Calu3 (cell line): ENCODE results near the gene TAF1B. TPM values are rescaled to one million over a fixed set of nuclear protein-coding genes. Genes with fewer than 3 reads are reported as not detected.

Experiments used
- BruUV-seq: library from RNA; stranded (reverse); fragments of 400-500 nt; replicated peaks from 2 replicates; lab custom pipeline; 2021; lab: Mats Ljungman, UMichigan
- CTCF ChIA-PET: fragments of 300-600 bp; sonication (Branson Sonifier 250); formaldehyde crosslinking; loops from one replicate; lab custom pipeline; 2022; ENCODE audit warnings: antibody characterized with exemption; lab: Charles Lee
- DNase-seq: peaks from one replicate; pipeline ENCODE4 v3.0.0; 2022
- H3K27ac Mint-ChIP-seq: one replicate; pipeline ENCODE4 v1.8.0; 2022; ENCODE audit warnings: mixed read lengths; ENCODE audit not compliant: unreplicated experiment
- H3K27me3 Mint-ChIP-seq: one replicate; pipeline ENCODE4 v1.8.0; 2022; ENCODE audit warnings: mixed read lengths; ENCODE audit not compliant: unreplicated experiment
- H3K36me3 Mint-ChIP-seq: one replicate; pipeline ENCODE4 v1.8.0; 2022; ENCODE audit warnings: mild to moderate bottlenecking, moderate library complexity, mixed read lengths; ENCODE audit not compliant: insufficient read depth, unreplicated experiment
- H3K4me1 Mint-ChIP-seq: one replicate; pipeline ENCODE4 v1.8.0; 2022; ENCODE audit warnings: mild to moderate bottlenecking, low read depth, mixed read lengths; ENCODE audit not compliant: unreplicated experiment
- H3K4me3 Mint-ChIP-seq: one replicate; pipeline ENCODE4 v1.8.0; 2022; ENCODE audit warnings: mild to moderate bottlenecking, low read depth, moderate library complexity, mixed read lengths; ENCODE audit not compliant: unreplicated experiment
- H3K9me3 Mint-ChIP-seq: one replicate; pipeline ENCODE4 v1.8.0; 2022; ENCODE audit warnings: low read depth, mixed read lengths; ENCODE audit not compliant: unreplicated experiment
- intact Hi-C: fragments of 100-400 bp; cut with micrococcal nuclease; formaldehyde crosslinking; loops from one replicate; pipeline ENCODE4 v1.10.0; 2022; ENCODE audit not compliant: unreplicated experiment
- total RNA-seq: library from RNA; stranded (reverse); gene quantifications from 2 replicates; pipeline ENCODE4 v1.2.3, GENCODE V29; 2022
- TF ChIP-seq, protein P1 (sequence below): fragments of 200-600 bp; IDR thresholded peaks from one replicate; pipeline ENCODE4 v1.8.0; 2022; ENCODE audit warnings: antibody characterized with exemption; ENCODE audit not compliant: unreplicated experiment

TAF1B gene
- total RNA-seq, 1 experiment from 2014 or later, result 23.0 TPM

DNA sequence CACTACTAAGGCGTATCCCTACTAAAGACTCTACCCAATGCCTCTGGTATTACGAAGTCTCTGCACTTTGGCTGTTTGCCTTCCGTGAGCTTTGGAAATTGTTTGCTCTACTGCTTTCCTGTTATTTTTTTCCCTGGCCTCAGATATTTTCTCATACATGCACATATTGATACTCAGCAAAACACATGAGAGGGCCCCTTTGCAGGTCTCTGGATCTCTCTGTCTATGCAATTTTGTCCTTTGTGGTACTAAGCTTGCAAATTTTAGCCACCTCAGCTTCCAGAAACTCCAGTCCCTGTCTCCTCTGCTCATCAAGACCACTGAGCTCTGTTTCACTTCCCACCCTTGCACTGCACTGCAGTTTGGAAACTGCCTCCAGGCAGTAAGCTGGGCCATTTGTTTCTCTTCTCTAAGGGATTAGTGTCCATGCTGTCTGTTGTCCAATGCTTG is 46.6 kb downstream of the TAF1B start:
- CTCF ChIA-PET, result no interaction called here
- H3K9me3 Mint-ChIP-seq, result peaks cover 7% of the 10 kb centered on the region
- TF ChIP-seq, protein P1, sequence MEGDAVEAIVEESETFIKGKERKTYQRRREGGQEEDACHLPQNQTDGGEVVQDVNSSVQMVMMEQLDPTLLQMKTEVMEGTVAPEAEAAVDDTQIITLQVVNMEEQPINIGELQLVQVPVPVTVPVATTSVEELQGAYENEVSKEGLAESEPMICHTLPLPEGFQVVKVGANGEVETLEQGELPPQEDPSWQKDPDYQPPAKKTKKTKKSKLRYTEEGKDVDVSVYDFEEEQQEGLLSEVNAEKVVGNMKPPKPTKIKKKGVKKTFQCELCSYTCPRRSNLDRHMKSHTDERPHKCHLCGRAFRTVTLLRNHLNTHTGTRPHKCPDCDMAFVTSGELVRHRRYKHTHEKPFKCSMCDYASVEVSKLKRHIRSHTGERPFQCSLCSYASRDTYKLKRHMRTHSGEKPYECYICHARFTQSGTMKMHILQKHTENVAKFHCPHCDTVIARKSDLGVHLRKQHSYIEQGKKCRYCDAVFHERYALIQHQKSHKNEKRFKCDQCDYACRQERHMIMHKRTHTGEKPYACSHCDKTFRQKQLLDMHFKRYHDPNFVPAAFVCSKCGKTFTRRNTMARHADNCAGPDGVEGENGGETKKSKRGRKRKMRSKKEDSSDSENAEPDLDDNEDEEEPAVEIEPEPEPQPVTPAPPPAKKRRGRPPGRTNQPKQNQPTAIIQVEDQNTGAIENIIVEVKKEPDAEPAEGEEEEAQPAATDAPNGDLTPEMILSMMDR, result no peak
- DNase-seq, result no peak
- H3K4me3 Mint-ChIP-seq, result no peak overlapping the region
- no peak overlapping the region for H3K27ac Mint-ChIP-seq
- intact Hi-C loops, result no loop called here
- H3K27me3 Mint-ChIP-seq, result no peaks in the 10 kb centered on the region
- H3K4me1 Mint-ChIP-seq, result no peaks in the 10 kb centered on the region
- no TSS peak for BruUV-seq
- H3K36me3 Mint-ChIP-seq, result no peaks in the 10 kb centered on the region

DNA sequence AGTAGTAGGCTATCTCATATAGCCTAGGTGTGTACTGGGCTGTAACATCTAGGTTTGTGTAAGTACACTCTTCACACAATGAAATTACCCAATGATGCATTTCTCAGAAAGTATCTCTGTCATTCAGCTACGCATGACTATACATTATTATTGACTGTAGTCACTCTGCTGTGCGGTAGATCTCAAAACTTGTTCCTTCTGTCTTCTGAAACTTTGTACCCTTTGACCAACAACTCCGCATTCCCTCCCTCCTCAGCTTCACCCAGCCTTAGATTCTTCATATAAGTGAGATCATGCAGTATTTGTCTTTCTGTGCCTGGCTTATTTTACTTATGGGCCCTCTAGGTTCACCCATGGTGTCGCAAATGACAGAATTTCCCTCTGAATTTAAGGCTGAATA is 49.0 kb downstream of the TAF1B start:
- Mint-ChIP-seq H3K4me1 (peaks cover 14% of the 10 kb centered on the region), H3K27me3 (no peaks in the 10 kb centered on the region), H3K9me3 (peaks cover 5% of the 10 kb centered on the region), H3K27ac (no peak overlapping the region), H3K4me3 (no peak overlapping the region), H3K36me3 (no peaks in the 10 kb centered on the region)
- intact Hi-C loops, result no loop called here
- TF ChIP-seq, protein P1, result no peak
- CTCF ChIA-PET, result no interaction called here
- no peak for DNase-seq
- BruUV-seq, result no TSS peak

DNA sequence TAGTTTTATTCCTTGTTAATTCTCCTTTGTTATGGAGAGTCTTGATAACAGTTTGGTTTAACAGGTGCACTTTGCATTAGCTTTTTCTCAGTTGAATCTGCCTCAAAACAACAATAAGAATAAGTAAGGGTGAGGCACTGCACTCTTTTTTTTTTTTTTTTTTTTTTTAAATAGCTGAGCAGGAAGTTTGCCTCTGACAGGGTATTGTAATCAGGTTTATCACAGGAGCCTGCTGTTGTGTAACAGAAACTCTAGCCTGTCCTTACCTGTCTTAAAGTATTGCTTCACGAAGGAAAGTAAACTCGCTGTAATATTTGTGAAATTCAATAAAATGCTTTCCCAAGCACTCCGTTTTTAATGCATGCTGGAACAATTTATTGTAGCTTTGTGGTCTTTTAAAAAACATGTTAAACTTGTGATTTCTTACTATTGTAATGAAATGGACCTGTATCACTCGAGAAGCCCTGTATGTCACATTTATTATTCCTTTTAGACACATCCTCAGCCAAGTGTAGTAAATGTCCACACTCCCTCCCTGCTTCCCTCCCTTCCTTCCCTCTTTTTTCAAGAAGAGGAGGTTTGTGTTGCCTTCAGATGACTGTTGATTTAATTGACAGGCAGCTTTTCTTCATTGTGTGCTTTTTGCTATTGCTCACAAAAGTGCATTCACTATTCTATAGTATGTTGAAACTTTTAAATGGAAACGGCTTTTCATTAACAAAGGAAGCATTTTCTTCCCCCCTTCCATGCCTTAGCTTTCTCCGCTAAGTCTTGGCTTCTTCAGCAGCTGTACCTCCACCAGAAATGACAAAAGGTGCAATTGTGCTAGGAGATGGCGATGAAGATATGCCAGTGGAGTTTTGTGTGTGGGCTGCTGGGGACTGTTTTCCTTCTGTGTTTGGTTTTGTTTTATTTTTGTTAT is 52.7 kb downstream of the TAF1B start:
- Mint-ChIP-seq H3K27me3 (no peaks in the 10 kb centered on the region), H3K27ac (peak overlapping the region; percentile 54), H3K9me3 (no peaks in the 10 kb centered on the region), H3K4me3 (no peak overlapping the region), H3K36me3 (no peaks in the 10 kb centered on the region), H3K4me1 (peaks cover 29% of the 10 kb centered on the region)
- intact Hi-C loops, result loop anchor here (5.0 kb wide), 2 partner anchors 54 to 84 kb away; partner anchors contain the start of gene TAF1B
- no peak for DNase-seq
- TF ChIP-seq, protein P1, result no peak
- no TSS peak for BruUV-seq
- CTCF ChIA-PET, result interaction anchor here (0.6 to 2.2 kb wide), 9 partner anchors 19 to 422 kb away, joined by 3 to 8 read pairs (median 3); no protein-coding TSS in a partner anchor

DNA sequence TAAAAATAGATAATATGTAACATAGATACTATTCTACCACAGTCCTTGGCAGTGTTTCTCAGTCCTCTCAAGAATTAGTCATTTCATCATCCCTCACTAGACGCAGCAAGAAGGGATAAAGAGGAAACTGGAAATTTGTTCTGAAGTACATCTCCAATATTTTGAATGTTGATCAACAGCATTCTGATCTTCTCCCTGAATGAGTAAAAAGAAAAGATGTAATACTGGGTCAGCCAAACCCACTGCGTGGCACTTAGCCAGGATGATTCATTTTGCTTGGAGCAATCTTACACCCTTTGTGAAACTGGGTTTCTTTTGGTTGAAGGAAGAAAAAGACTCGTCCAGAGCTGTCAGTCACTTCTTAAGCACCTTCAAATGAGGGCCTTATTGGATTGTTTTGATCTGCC is 54.1 kb downstream of the TAF1B start:
- Mint-ChIP-seq H3K4me3 (no peak overlapping the region), H3K4me1 (peaks cover 29% of the 10 kb centered on the region), H3K9me3 (no peaks in the 10 kb centered on the region), H3K36me3 (no peaks in the 10 kb centered on the region), H3K27me3 (no peaks in the 10 kb centered on the region), H3K27ac (peak overlapping the region; percentile 18)
- intact Hi-C loops, result loop anchor here (5.0 kb wide), 2 partner anchors 55 to 85 kb away; partner anchors contain the start of gene TAF1B
- CTCF ChIA-PET, result interaction anchor here (0.6 to 1.0 kb wide), 2 partner anchors 50 to 467 kb away, joined by 3 to 4 read pairs; no protein-coding TSS in a partner anchor
- no TSS peak for BruUV-seq
- TF ChIP-seq, protein P1, result no peak
- peak; percentile 76 for DNase-seq
